HG03571 (cell line): ENCODE measurements around the gene ARL14.

Experiments
- ATAC-seq: cut with Tn5 transposase; IDR thresholded peaks from one replicate; pipeline ENCODE4 v1.9.1; 2021; ENCODE audit not compliant: unreplicated experiment

Gene ARL14

GRCh38 chr3:160676547-160677303 is at the start of gene ARL14:
TSS of gene ARL14 (plus strand) at chr3:160677160. CDS start at chr3:160677347, 187 bp downstream.
- no peak for ATAC-seq

DNA sequence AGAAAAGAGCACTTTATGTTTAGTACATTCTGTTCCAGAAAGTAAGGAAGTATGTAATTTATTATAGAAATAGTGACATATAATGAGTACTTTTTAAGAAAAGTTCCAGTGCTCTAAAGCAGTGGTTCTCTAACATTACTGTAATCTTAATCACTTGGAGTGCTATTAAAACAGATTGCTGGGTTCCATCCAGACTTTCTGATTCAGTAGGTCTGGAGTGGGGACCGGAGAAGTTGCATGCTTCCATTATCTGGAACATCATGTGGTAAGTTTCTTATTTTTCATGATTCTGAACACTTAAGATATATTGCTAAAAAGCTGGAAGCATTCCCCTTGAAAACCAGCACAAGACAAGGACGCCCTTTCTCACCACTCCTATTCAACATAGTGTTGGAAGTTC is 47.5 kb upstream of the ARL14 start:
- no peak for ATAC-seq

DNA sequence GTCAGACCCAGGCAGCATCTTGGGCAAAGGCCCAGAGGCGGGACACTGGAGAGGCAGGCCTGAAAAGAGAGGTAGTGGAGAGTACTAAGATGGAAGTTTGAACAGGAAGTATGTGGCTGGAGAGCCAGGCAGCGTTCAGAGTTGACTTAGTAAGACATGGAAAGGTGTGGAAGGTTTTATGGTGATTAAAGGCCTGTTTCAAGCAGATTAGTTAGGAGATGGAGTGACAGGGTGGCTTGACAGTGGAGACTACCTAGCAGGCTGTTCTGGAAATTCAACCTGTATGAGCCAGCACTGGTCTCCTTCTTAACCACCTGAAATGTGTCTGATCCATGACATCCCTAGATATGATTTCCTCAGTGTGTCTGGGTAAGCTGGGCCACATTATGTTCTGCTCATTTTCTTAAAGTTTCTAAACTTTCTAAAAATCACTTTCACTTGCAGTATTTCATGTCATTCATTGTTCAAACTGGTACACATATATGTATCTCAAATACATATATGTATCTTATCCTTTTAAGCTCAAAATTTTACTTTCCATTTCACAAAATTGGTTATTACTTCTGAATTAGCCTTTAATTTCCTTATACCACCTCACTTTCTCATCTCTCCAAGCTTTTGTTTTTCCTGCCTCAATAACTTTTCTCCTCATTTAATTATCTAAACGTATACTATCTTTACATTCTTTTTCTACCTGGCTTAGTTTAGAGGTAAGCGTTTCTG is 43.4 kb upstream of the ARL14 start:
- no peak for ATAC-seq

GRCh38 chr3:160635213-160635612 is 41.7 kb upstream of the ARL14 start:
- ATAC-seq = no peak

DNA sequence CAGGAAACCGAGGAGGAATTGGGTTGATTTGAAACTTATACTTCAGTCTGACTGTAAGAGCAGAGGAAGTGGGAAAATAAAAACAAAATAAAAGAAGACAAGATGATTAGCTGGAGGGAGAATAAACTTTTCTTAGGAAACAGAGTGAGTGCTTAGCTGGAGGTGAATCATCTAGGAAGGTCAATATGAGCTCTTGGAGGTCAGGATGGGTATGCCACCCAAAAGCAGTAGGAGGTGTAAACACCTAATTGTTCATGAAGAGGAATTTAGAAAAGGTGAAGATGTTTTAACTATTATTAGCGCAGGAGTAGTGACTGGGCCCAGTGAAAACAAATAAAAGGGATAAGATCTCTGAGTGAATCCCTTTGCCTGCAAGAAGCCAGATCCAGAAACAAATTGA is 39.9 kb upstream of the ARL14 start:
- no peak for ATAC-seq

DNA sequence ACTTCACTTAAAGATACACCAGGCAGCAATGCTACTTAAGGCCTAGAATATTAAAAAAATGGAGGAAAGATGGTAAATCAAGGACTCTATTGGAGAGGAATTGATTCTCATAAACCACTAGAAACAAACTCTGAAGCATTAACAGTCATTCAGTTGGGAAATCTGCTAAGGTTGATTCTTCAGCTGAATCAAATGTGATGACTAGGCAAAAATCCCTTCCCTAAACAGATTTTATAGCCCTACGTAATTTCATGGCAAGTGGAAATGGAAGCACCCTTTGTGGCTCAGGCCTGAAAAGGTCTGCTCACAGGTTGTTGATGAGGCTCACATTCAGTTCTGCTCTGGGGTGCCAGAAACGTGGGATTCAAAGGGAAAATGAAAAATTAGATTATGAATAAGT is 38.8 kb upstream of the ARL14 start:
- ATAC-seq = no peak

- no peak for ATAC-seq
These were observed 35.2 kb upstream of the ARL14 start for GRCh38 chr3:160641665-160642309.

DNA sequence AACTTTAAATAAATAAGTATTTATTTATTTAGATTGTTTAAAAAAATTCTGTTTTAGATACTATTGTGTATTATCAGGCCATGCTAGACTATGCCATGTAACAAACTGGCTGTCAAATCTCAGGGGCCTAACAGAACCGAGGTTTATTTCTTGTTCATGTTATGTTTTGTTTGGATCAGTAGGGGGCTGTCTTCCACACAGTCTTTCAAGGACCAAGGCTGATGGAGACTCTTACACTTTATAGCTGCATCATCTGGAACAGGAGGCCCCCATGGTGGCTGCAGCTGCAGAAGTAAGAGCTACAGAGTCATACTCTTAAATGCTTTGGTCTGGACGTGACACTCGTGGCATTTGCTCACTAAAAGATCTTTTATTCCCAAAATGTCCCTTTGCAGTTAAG is 33.0 kb upstream of the ARL14 start:
- no peak for ATAC-seq

DNA sequence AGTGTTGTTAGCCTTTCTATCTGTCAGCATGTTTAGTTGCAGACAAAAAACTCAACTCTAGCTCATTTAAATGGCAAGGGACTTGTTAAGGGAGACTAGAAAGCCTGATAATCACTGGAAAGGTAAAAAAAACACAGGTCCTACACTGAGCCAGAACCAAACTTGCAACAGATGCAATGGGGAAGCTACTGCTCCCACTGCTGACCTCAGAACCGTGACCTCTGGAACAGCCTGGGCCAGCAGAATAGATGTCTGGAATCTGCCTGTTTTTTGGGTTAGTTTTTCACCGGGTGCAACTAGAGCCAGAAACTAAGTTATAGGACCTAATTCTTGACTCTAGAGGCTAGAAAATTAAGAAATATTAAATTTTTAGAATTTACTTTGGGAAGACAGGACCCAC is 32.5 kb upstream of the ARL14 start:
- no peak for ATAC-seq

DNA sequence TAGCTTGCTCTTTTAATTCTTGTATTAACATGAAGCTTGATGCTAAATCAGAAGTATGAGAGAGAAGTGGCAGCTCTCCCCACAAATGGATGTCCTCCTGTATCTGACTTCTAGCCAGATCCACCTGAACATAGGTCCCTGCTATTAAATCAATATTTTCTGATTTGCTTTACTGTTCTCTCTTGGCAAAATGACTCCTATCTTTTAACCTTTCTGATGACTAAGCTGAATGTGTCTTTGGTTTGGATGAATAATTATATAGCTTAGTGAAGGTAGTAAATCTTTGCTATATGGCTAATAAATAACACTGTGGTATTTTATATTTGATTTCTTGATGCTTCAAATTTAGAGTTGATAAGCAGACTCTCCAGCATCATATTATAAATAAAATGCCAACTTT is 28.3 kb upstream of the ARL14 start:
- no peak for ATAC-seq

- no peak for ATAC-seq
These were observed 27.4 kb upstream of the ARL14 start for GRCh38 chr3:160649596-160649995.

DNA sequence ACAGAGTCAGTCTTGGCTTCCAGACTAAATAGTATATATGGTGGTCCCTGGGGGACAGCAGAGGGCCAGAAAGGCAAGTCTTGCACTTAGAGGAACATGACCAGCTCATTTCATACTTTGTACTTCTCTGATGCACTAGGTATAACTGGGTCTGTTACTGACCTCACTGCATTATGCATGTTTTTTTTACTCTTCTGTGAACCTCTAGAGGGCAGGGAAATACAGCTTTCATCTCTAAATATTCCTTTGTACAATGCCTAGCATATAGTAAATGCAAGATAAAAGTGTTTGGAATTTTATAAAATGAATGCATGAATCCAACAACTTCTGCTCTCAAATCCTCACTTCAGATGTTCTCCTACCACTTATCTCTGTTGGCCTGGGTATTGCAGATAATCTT is 23.4 kb upstream of the ARL14 start:
- no peak for ATAC-seq

DNA sequence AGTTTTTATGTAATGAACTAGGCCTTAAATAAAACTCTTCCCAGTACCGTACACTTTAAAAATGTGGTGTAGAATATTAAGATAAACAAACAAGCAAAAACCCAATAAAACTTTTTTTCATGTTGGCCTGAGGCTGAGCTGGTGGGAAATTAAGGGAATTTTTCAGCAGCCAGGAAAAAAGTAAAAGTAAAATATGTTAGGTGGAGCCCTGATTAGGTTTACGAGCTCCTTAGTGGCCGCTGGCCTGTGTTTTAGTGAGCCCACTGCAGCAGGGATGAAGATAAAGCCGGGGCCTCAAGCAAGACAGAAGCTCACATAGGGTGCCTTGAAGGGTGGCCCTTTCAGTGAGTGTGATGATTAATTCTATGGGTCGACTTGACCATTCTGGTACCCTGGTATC is 16.1 kb upstream of the ARL14 start:
- no peak for ATAC-seq

DNA sequence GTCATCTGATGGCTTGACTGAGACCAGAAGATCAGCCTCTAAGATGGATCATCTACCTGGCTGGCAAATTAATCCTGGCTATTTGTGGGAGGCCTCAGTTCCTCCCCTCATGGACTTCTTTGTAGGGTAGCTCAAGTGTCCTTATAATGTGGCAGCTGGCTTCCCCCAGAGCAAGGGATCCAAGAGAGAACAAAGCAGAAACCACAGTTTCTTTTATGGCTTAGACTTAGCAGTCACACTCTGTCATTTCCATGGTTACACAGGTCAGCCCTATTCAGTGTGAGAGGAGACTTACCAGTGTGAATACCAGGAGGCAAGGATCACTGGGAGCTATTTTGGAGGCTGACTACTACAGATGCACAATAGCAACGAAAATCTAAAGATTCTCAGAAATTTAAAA is 15.3 kb upstream of the ARL14 start:
- no peak for ATAC-seq

- ATAC-seq = no peak
These were observed 11.7 kb upstream of the ARL14 start for GRCh38 chr3:160665231-160665630.

DNA sequence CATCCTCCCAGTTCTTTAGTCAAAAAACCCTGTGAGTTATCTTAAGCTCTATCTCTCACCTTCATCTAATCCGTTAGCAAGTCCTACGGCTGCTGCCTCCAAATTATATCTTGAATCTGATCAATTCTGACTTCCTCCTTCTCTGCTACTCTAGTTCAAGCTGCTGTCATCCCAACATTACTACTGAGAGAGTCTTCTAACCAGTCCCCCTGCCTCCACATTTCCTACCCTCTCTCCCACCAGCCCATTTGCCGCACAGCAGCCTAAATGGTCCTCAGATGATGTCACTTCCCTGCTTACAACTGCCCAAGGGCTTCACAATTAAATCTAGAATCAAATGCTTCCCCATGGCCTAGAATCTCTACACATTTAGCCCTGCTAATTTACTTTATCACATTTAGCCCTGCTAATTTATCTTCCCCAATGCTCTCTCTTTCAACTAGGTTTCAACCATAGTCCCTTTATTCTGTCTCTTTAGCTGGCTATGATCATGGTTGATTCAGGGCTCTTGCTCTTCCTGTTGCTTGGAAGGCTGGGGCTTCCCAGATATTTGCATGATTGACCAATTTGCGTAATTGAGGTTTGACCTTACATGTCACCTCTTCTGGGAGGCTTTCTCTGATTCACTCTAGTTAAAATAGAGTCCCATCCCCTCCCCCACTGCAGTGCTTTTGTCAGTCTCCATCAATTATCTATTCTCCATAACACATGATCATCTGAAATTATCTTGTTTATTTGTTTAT is 11.0 kb upstream of the ARL14 start:
- peak; percentile 80 for ATAC-seq

GRCh38 chr3:160667452-160667851 is 9.5 kb upstream of the ARL14 start:
- no peak for ATAC-seq

DNA sequence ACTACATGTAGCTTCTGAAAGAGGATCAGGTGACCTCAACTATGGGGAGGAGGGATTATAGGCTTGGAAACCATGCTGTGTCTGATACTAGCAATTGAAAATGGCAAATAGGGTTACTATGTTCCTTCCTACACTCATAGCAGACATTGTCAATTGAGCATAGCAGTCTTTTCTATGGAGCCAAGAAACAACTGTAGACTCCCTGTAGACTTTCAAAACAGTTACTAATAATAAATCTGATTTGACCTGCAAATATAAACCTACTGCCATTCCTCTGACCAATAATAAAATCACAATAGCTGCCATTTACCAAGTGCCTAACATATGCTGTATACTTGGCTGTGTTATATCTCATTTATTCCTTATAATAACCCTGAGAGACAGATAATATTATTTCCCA is 8.5 kb upstream of the ARL14 start:
- ATAC-seq = no peak

DNA sequence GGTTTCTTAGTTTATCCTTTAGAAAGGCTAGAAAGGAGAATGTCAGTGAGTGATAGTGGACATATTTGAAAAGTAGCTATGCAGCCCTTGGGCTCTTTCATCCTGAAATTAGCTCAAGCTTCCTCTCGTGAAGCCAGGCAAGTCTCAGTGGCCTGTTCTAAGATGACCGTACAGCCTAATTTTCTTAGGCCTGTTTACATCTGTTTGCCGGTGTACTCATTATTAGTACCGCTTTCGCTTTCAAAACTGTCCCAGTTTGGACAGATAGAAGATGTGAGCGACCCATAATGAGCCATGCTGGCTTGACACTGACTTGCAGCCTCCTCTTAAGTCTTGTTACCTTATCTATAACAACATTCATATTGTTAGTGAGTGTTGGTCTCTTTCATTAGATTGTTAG is 5.7 kb upstream of the ARL14 start:
- ATAC-seq = peak; percentile 90

DNA sequence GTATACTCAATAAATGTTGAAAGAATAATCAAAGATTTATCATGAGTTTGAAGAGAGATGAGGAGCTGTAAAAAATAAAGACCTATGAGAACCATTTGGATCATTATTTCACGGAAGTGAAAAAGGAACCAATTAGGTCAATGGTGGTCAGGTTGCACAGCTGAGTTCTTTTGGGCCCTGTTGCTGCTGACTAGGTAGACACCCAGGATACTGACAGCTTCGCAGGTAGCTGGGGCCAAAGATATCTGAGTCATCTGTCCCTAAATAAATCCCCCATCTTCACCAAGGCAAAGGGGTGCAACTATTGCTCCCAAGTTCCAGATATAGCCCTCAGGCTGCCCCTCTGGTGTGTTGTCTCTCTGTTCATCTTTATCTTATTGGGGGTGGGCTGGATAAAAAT is 5.0 kb upstream of the ARL14 start:
- no peak for ATAC-seq

DNA sequence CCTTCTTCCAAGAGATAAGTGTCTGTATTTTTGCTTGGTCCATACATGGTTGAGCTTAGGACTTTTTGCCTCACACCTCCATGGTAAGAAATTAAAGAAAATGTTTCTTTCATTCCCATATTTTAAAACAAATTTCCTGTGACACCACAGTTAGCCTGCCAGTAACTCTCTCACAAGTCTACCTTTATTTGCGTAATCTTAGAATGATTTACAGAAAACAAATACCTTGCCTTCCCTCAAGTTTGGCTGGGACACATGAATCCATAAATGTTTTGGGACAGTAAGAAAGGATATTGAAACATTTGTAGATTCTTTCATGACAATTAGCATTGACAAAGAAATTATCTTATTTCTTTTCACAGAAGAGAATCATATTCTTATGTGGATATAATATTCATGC is 3.8 kb upstream of the ARL14 start:
- no peak for ATAC-seq
